Right lobe of liver (tissue), 6 donors: ENCODE data around the gene GDAP2. TPM values are rescaled to one million over a fixed set of nuclear protein-coding genes. Genes with fewer than 3 reads are reported as not detected.
"Not testable (repeated sequence)": the region's sequence is repeated elsewhere in the genome, so short reads cannot be mapped to it uniquely, and the experiment has no call there.

ENCODE experiments used
- ATAC-seq, 4 donors: fragments of 200-7000 bp; cut with Tn5 transposase; one replicate each; pipeline ENCODE4 v1.9.1; 2020; ENCODE audit warnings: mild to moderate bottlenecking in 4 of 4, moderate library complexity in 4 of 4
- DNase-seq, 3 donors: peaks; one replicate each; pipeline ENCODE4 v3.0.0-alpha.2; 2020
- H3K27ac ChIP-seq, 3 donors: fragments of 200-600 bp; one replicate each; pipeline ENCODE4 v1.8.0; 2022
- H3K27me3 ChIP-seq, 2 donors: fragments of 200-600 bp; one replicate each; pipeline ENCODE4 v1.8.0; 2022
- H3K36me3 ChIP-seq, 4 donors: fragments of 200-600 bp; sonication (generic) in 1 of 4; one replicate each; pipeline versions ENCODE4 v1.5.1 to v1.8.0; 2017 to 2022; ENCODE audit warnings: control low read depth in 1 of 4
- H3K4me1 ChIP-seq, 4 donors: fragments of 200-600 bp; sonication (generic) in 1 of 4; one replicate each; pipeline versions ENCODE4 v1.5.1 to v1.8.0; 2017 to 2022; ENCODE audit warnings: control low read depth in 1 of 4
- H3K4me3 ChIP-seq, 3 donors: fragments of 200-600 bp; one replicate each; pipeline ENCODE4 v1.8.0; 2022
- H3K9me3 ChIP-seq, 4 donors: fragments of 200-600 bp; sonication (generic) in 1 of 4; one replicate each; pipeline versions ENCODE4 v1.5.1 to v1.8.0; 2017 to 2022; ENCODE audit warnings: control low read depth in 1 of 4
- CTCF ChIP-seq, 4 donors: fragments of 200-600 bp in 3 of 4; fragments of 450-650 bp in 1 of 4; IDR thresholded peaks; one replicate each; pipeline versions ENCODE4 v1.5.1 to v1.8.0; 2016 to 2022; ENCODE audit warnings: antibody characterized with exemption in 4 of 4, mild to moderate bottlenecking in 2 of 4
- POLR2A ChIP-seq: fragments of 450-650 bp; IDR thresholded peaks from one replicate; pipeline ENCODE4 v1.6.1; 2017; ENCODE audit warnings: antibody characterized with exemption, mild to moderate bottlenecking
- WGBS: methylation state at CpG from one replicate; pipeline ENCODE4 v1.1.6; 2018; ENCODE audit warnings: low coverage, low lambda C conversion rate; ENCODE audit not compliant: insufficient coverage; ENCODE audit errors: missing lambda C conversion rate; 5-methylcytosine and 5-hydroxymethylcytosine counted together
- intact Hi-C, 2 donors: fragments of 100-400 bp; cut with DNase I; formaldehyde crosslinking; loops; one replicate each; pipeline versions ENCODE4 v1.11.2 to v1.14.1; 2022
- total RNA-seq, 6 experiments: library from RNA; depleted of rRNA in 2 of 6; stranded (reverse); fragments of >200 nt in 2 of 6; fragmentation: NEBNext Ultra II Directional in 3 of 6; extraction: Animal tissue kit (Norgen Biotek cat#: 25700) in 3 of 6; gene quantifications; one replicate each; pipeline versions ENCODE4 v1.1.0 to v1.2.4, GENCODE V29; 2016 to 2023
- donor health status: DM: no; HTN: yes; CAD: no.
- donor health status: DM: no; HTN: no; CAD: no.
- donor health status: DM: no; HTN: no; CAD: no.
- donor health status: DM: no; HTN: yes; CAD: no.
- donor health status: DM: no; HTN: yes; CAD: no.

GDAP2 gene
- total RNA-seq, 6 experiments from 2014 or later, result 11.3 to 16.2 (median 13.2) TPM

GRCh38 chr1:117928881-117929342 is 509 bp downstream of the GDAP2 start:
- Histone ChIP-seq H3K4me1 (peaks cover 0 to 39% (median 12%) of the 10 kb centered on the region in 4 donors), H3K9me3 (no peaks in the 10 kb centered on the region), H3K27ac (peak overlapping the region; percentile 41 to 80 (median 79)), H3K27me3 (no peaks in the 10 kb centered on the region), H3K4me3 (peak overlapping the region; percentile 72 to 94 (median 78)), H3K36me3 (no peaks in the 10 kb centered on the region)
- TF ChIP-seq CTCF (IDR thresholded peaks at IDR 0.05) (peak in 2 of 4 donors; percentile 11 to 20), POLR2A (no peak)
- ATAC-seq, result peak; percentile 67 to 75 (median 69)
- 0% methylated on average over 14 of the region's 24 CpGs for WGBS
- intact Hi-C loops, result no loop called here
- DNase-seq, result peak; percentile 57 to 65 (median 62)

DNA sequence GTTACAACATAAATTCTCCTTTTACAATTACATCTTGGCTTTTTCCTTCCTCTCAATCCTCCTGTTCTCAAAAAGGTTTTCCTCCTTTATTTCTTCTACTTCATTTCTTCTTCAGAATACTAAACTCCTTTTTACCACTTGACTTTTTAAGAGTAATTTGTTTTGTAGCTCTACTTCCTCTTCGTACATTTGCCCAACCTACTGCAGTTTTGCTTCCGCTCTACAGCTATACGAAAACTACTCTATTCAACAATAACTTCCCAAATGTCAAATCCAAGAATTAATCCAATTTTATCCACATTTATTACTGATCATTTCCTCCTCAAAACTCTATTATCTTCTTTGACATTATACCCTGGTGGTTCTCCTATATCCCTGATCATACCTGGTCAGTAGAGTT is 3.4 kb downstream of the GDAP2 start:
- Histone ChIP-seq H3K27me3 (no peaks in the 10 kb centered on the region), H3K9me3 (no peaks in the 10 kb centered on the region), H3K4me1 (peaks cover 0 to 12% (median 4%) of the 10 kb centered on the region in 4 donors), H3K36me3 (no peaks in the 10 kb centered on the region), H3K27ac (no peak overlapping the region), H3K4me3 (no peak overlapping the region)
- DNase-seq (no peak), ATAC-seq (no peak)
- intact Hi-C loops, result no loop called here
- 73% methylated on average over 3 of the region's 3 CpGs for WGBS
- TF ChIP-seq POLR2A, result no peak
- no peak for TF ChIP-seq CTCF (IDR thresholded peaks at IDR 0.05)

- DNase-seq, H3K4me3 ChIP-seq, H3K27ac ChIP-seq, H3K4me1 ChIP-seq, intact Hi-C loops, H3K9me3 ChIP-seq, H3K27me3 ChIP-seq, ATAC-seq: not testable (repeated sequence)
- H3K36me3 ChIP-seq, result peaks cover 0 to 17% (median 2%) of the 10 kb centered on the region in 4 donors
- 50% methylated on average over 1 of the region's 7 CpGs for WGBS
Observed at GRCh38 chr1:117922717-117923116, 6.7 kb downstream of the GDAP2 start.

GRCh38 chr1:117921991-117922390 is 7.4 kb downstream of the GDAP2 start:
- TF ChIP-seq POLR2A (no peak), CTCF (IDR thresholded peaks at IDR 0.05) (no peak)
- Histone ChIP-seq H3K36me3 (peaks cover 0 to 24% (median 6%) of the 10 kb centered on the region in 4 donors), H3K9me3 (no peaks in the 10 kb centered on the region), H3K4me3 (no peak overlapping the region), H3K4me1 (no peaks in the 10 kb centered on the region), H3K27ac (no peak overlapping the region), H3K27me3 (no peaks in the 10 kb centered on the region)
- DNase-seq (no peak), ATAC-seq (no peak)
- intact Hi-C loops, result no loop called here
- WGBS, result 93% methylated on average over 2 of the region's 2 CpGs

GRCh38 chr1:117919376-117919775 is 10.0 kb downstream of the GDAP2 start:
- TF ChIP-seq CTCF (IDR thresholded peaks at IDR 0.05) (no peak), POLR2A (no peak)
- no peak for DNase-seq
- Histone ChIP-seq H3K36me3 (peaks cover 0 to 41% (median 7%) of the 10 kb centered on the region in 4 donors), H3K4me3 (no peak overlapping the region), H3K9me3 (no peaks in the 10 kb centered on the region), H3K27me3 (no peaks in the 10 kb centered on the region), H3K4me1 (no peaks in the 10 kb centered on the region), H3K27ac (no peak overlapping the region)
- intact Hi-C loops, result no loop called here
- no peak for ATAC-seq
